ENCODE measurements around the gene OR8A1. TPM values are rescaled to one million over a fixed set of nuclear protein-coding genes. Genes with fewer than 3 reads are reported as not detected.

OR8A1 gene
- total RNA-seq, 1 experiment from 2014 or later = not detected

DNA sequence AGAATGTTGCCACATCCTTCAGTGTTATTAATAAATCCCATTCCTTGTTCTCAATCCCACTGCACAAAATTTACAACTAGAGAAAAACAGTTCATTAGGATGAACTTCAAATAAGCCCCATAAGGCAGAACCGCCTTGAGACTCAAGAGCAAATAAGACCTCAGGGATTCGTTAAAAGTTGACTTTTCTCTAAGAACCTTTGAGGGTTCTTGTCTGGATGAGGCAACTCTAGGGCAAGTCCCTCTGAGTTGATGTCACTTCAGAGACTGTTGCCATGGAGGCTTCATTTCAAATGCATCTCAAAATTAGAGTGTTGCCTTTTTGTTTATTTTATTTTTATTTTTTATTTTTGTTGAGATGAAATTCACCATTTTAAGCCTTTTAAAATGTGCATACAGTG lies 21.6 kb downstream of the OR8A1 start:
- H3K4me1 Mint-ChIP-seq (ENCODE audit: low read depth, unreplicated experiment) = no peaks in the 10 kb centered on the region
- DNase-seq = no peak
- Histone ChIP-seq H3K36me3 (ENCODE audit: control insufficient read depth, insufficient read depth, low read length) (no peaks in the 10 kb centered on the region), H3K9me3 (0 out of 2 replicates have a peak, but pooled peaks cover 4% of the 10 kb centered on the region), H3K4me1 (no peaks in the 10 kb centered on the region), H3K4me3 (ENCODE audit: low read depth, low read length) (no peak overlapping the region), H3K27me3 (replicated peaks; ENCODE audit: control insufficient read depth, insufficient read depth, low read length) (peaks cover 2% of the 10 kb centered on the region; the same call in 1 of the 2 replicates)
- TF ChIP-seq, protein P1, sequence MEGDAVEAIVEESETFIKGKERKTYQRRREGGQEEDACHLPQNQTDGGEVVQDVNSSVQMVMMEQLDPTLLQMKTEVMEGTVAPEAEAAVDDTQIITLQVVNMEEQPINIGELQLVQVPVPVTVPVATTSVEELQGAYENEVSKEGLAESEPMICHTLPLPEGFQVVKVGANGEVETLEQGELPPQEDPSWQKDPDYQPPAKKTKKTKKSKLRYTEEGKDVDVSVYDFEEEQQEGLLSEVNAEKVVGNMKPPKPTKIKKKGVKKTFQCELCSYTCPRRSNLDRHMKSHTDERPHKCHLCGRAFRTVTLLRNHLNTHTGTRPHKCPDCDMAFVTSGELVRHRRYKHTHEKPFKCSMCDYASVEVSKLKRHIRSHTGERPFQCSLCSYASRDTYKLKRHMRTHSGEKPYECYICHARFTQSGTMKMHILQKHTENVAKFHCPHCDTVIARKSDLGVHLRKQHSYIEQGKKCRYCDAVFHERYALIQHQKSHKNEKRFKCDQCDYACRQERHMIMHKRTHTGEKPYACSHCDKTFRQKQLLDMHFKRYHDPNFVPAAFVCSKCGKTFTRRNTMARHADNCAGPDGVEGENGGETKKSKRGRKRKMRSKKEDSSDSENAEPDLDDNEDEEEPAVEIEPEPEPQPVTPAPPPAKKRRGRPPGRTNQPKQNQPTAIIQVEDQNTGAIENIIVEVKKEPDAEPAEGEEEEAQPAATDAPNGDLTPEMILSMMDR (IDR thresholded peaks at IDR 0.05; ENCODE audit: insufficient read depth in 1 of 2, low read depth in 1 of 2, low read length in 1 of 2, severe bottlenecking in 1 of 2, unreplicated experiment in 1 of 2) = no peak
- H3K27me3 Mint-ChIP-seq (ENCODE audit: insufficient read depth, unreplicated experiment) = peaks cover 32% of the 10 kb centered on the region
- no TSS peak for BruUV-seq (replicated peaks)
- POLR2A ChIA-PET = no interaction called here
- H3K36me3 Mint-ChIP-seq (ENCODE audit: insufficient read depth, unreplicated experiment) = no peaks in the 10 kb centered on the region
- CTCF ChIA-PET = no interaction called here
- intact Hi-C loops (cut with micrococcal nuclease; ENCODE audit: unreplicated experiment) = no loop called here
- H3K4me3 Mint-ChIP-seq (ENCODE audit: unreplicated experiment) = no peak overlapping the region
- H3K9me3 Mint-ChIP-seq (ENCODE audit: unreplicated experiment) = no peaks in the 10 kb centered on the region
- no peak overlapping the region for H3K27ac Mint-ChIP-seq (ENCODE audit: unreplicated experiment)

DNA sequence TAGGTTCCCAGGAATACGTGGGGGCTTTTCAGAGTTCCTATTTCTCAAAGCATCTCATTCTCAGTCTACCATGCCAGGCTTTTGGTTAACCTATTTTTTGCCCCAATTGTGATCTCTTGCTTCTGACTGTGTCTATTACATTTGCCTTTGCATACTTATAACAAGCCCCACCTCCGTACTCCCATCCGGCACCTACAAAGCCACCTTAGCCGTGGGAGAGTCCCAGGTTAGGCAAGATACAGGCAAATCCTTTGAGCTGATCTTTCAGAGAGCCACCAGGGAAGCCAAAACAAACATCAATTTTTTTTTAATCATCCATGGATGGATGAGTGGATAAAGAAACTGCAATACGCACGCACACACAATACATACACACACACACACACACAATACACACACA lies 22.8 kb downstream of the OR8A1 start:
- no peaks in the 10 kb centered on the region for H3K4me1 ChIP-seq
- DNase-seq = no peak
- Mint-ChIP-seq H3K27me3 (ENCODE audit: insufficient read depth, unreplicated experiment) (peaks cover 28% of the 10 kb centered on the region), H3K4me1 (ENCODE audit: low read depth, unreplicated experiment) (no peaks in the 10 kb centered on the region), H3K36me3 (ENCODE audit: insufficient read depth, unreplicated experiment) (no peaks in the 10 kb centered on the region), H3K9me3 (ENCODE audit: unreplicated experiment) (no peaks in the 10 kb centered on the region), H3K4me3 (ENCODE audit: unreplicated experiment) (no peak overlapping the region), H3K27ac (ENCODE audit: unreplicated experiment) (no peak overlapping the region)
- H3K4me3 ChIP-seq (ENCODE audit: low read depth, low read length) = no peak overlapping the region
- ChIA-PET CTCF (no interaction called here), POLR2A (interaction anchor here (0.6 to 1.7 kb wide), 2 partner anchors 30 to 81 kb away, joined by 4 read pairs; partner anchors contain the start of gene SPA17)
- H3K27me3 ChIP-seq (replicated peaks; ENCODE audit: control insufficient read depth, insufficient read depth, low read length) = peaks cover 2% of the 10 kb centered on the region; the same call in 1 of the 2 replicates
- H3K36me3 ChIP-seq (ENCODE audit: control insufficient read depth, insufficient read depth, low read length) = no peaks in the 10 kb centered on the region
- H3K9me3 ChIP-seq = 0 out of 2 replicates have a peak, but pooled peaks cover 4% of the 10 kb centered on the region
- TF ChIP-seq, protein P1 (IDR thresholded peaks at IDR 0.05; ENCODE audit: insufficient read depth in 1 of 2, low read depth in 1 of 2, low read length in 1 of 2, severe bottlenecking in 1 of 2, unreplicated experiment in 1 of 2) = no peak
- intact Hi-C loops (cut with micrococcal nuclease; ENCODE audit: unreplicated experiment) = no loop called here
- no TSS peak for BruUV-seq (replicated peaks)

DNA sequence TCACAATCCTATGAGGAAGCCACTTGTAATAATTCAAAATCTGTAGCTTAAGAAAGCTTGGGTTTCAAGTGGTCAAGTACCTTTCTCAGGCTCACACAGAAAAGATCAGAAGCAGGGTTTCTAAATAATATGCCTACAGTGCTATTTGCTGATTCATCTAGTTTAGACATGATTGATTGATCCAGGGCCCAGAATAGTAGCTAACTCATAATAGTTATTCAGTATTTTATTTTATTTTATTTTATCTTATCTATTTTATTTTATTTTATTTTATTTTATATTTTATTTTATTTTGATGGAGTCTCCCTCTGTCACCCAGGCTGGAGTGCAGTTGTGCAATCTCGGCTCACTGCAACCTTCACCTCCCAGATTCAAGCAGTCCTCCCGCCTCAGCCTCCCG lies 25.5 kb downstream of the OR8A1 start:
- CTCF ChIA-PET = no interaction called here
- H3K36me3 Mint-ChIP-seq (ENCODE audit: insufficient read depth, unreplicated experiment) = no peaks in the 10 kb centered on the region
- Histone ChIP-seq H3K4me3 (ENCODE audit: low read depth, low read length) (no peak overlapping the region), H3K4me1 (no peaks in the 10 kb centered on the region), H3K27me3 (replicated peaks; ENCODE audit: control insufficient read depth, insufficient read depth, low read length) (no peaks in the 10 kb centered on the region), H3K36me3 (ENCODE audit: control insufficient read depth, insufficient read depth, low read length) (no peaks in the 10 kb centered on the region), H3K9me3 (no peaks in the 10 kb centered on the region)
- POLR2A ChIA-PET = no interaction called here
- H3K4me1 Mint-ChIP-seq (ENCODE audit: low read depth, unreplicated experiment) = no peaks in the 10 kb centered on the region
- TF ChIP-seq, protein P1 (IDR thresholded peaks at IDR 0.05; ENCODE audit: insufficient read depth in 1 of 2, low read depth in 1 of 2, low read length in 1 of 2, severe bottlenecking in 1 of 2, unreplicated experiment in 1 of 2) = no peak
- H3K9me3 Mint-ChIP-seq (ENCODE audit: unreplicated experiment) = no peaks in the 10 kb centered on the region
- BruUV-seq (replicated peaks) = no TSS peak
- no peak for DNase-seq
- H3K4me3 Mint-ChIP-seq (ENCODE audit: unreplicated experiment) = no peak overlapping the region
- intact Hi-C loops (cut with micrococcal nuclease; ENCODE audit: unreplicated experiment) = no loop called here
- H3K27ac Mint-ChIP-seq (ENCODE audit: unreplicated experiment) = no peak overlapping the region
- peaks cover 15% of the 10 kb centered on the region for H3K27me3 Mint-ChIP-seq (ENCODE audit: insufficient read depth, unreplicated experiment)

Data from Caco-2 (cell line).